Caki2 (cell line): ENCODE data around the gene OR5AU1. TPM values are rescaled to one million over a fixed set of nuclear protein-coding genes. Genes with fewer than 3 reads are reported as not detected.
A peak's percentile ranks its signal among the peaks of the same experiment; 100 is the strongest.
"Not testable (repeated sequence)": the region's sequence is repeated elsewhere in the genome, so short reads cannot be mapped to it uniquely, and the experiment has no call there.

Experiments used
- DNase-seq: peaks from one replicate; pipeline ENCODE4 v3.0.0-alpha.2; 2015; ENCODE audit warnings: low read depth
- in situ Hi-C: cut with HindIII; loops from 2 replicates; pipeline ENCODE4 v1.10.0; 2016; ENCODE audit warnings: low sequenced_read_pairs, low pct_unique_long_range_greater_than_20kb, mixed read lengths
- total RNA-seq: library from RNA; depleted of rRNA; stranded (reverse); fragments of >200 nt; shearing (Covaris generic); gene quantifications from 2 replicates; pipeline ENCODE4 v1.2.3, GENCODE V29; 2014; ENCODE audit warnings: low replicate concordance

Gene OR5AU1
- total RNA-seq, 1 experiment from 2014 or later = not detected

DNA sequence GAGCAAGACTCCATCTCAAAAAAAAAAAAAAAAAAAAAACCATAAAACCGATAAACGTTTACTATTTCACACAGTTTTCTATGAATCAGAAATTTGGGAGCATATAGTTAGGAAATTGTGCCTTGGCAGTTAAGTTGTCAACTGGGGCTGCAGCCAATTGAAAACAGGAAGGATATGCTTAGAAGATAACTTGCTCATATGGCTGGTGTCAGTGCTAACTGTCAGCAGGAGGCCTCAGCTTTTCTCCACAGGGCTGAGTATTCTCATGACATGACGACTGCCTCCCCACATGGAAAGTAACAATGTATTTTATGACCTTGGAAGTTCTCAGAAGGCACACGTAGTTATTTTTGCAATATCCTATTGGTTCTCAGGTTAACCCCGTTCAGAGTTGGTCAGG lies 29.6 kb upstream of the OR5AU1 start:
- in situ Hi-C loops = no loop called here
- DNase-seq = no peak

DNA sequence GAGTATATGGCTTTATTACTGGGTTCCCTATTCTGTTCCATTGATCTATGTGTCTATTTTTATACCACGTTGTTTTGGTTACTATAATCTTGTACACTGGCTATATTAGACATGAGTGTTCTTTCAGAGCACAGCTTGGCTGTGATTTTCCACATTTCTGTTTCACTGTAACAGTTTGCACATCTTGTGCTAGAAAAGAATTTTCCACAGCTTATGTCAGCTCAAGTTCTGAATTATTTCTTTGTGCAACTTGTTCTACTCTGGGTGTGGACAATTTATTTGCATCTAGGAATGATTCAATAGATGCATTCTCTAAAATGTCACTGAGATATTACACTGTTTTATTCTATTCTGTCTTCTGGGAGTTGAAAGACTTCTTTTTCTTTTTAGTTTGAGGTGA lies 28.4 kb upstream of the OR5AU1 start:
- in situ Hi-C loops = no loop called here
- no peak for DNase-seq

DNA sequence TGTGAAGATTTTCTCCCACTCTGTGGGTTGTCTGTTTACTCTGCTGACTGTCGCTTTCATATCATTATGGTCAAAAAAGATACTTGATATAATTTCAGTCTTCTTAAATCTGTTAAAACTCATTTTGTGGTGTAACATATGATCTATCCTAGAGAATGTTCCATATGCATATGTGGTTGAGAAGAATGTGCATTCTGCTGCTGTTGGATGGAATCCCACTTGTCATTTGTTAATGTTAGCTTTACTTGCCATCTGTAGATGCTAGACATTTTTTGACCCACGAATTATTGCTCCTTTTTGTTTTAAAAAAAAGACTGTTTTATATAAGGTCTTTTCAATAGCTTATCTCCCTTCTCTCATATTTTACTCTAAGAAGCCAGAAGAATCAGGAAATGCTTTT lies 26.3 kb upstream of the OR5AU1 start:
- in situ Hi-C loops = no loop called here
- no peak for DNase-seq

DNA sequence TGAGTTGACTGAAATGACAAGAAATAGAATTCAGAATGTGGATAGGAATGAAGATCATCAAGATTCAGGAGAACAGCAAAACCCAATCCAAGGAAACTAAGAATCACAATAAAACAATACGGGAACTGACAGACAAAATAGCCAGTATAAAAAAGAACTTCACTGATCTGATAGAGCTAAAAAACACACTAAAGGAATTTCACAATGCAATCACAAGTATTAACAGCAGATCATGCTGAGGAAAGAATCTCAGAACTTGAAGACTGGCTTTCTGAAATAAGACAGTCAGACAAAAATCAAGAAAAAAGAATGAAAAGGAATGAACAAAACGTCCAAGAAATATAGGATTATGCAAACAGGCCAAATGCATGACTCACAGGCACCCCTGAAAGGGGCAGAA lies 15.3 kb upstream of the OR5AU1 start:
- DNase-seq = no peak
- in situ Hi-C loops = no loop called here

DNA sequence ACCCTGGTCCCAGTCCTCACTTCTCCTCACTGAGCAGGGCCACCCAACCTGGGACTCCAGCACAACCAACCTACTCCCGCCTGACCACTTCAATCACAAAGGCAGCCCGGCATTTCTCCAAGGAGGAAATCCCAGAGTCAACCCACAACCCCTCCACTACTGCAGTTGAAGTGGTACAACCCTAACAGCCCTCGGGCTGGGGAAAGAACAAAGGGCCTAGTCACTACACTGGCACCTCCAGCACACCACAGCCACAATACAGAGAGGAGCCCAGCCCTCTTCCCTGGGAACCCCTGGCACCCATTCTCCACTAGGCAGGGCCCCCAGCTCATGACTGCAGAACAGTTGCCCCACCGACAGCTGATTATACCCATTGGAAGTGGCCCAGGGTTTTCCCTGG lies 13.7 kb upstream of the OR5AU1 start:
- in situ Hi-C loops = no loop called here
- no peak for DNase-seq

DNA sequence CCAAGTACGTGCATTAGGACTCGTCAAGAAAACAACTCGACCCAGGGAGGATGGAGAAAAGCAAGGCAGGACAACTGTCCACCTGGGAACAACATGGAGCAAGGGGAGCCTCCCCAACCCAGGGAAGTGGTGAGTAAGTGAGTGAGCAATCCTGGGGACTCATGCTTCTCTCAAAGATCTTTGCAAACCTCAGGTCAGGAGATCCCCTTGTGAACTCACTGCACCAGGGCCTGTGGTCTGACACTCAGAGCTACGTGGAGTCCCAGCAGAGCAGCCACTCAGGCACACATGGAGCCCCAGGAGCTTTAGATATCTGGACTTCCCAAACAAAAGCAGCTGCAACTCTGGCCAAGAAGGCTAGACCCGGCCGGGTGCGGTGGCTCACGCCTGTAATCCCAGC lies 12.2 kb upstream of the OR5AU1 start:
- in situ Hi-C loops = no loop called here
- no peak for DNase-seq

DNA sequence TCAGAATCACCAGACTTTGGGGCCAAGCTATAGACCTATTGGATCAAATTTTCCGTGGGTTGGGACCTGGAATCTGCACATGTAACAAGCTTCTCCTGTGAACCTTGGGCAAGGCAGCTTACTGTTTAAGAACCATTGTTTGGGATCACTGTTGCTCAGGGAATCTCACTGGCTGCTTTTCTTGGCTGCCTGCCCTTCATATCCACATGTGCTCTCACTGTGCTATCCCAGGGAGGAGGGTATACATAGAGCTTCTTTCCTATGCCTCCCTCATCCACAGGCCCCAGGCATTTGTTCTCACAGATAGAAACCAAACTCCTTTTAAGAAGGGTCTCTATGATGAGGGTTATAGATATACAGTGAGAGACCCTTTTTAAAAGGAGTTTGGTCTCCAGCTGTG lies 9.8 kb upstream of the OR5AU1 start:
- DNase-seq, in situ Hi-C loops: not testable (repeated sequence)

DNA sequence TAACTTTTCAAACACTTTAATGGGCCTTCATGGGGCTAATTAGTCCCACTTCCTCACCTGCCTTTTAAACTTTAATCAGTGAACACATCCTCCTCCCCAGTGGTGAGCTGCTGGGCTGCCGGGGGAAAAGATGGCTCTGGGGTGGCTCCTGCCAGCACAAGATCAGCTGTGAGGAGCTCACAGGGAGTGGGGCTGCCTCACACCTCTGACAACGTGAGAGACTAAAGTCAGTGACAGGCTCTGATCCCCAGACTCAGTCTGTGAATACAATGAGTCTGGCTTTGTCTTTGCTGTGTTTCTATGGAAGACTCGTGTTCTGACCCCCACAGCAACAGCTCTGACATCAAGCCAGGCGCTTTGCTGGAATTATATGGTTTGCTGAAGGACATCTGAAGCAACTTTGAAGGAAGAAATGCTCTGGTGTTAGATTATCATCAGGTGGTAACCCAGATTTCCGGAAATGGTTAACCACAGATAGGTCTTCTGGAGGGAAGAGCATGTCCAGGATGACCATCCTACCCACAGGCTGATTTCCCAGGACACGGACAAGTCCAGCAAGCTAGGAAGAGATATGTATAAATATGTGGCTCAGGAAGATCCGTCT lies 9.2 kb upstream of the OR5AU1 start:
- in situ Hi-C loops, DNase-seq: not testable (repeated sequence)

DNA sequence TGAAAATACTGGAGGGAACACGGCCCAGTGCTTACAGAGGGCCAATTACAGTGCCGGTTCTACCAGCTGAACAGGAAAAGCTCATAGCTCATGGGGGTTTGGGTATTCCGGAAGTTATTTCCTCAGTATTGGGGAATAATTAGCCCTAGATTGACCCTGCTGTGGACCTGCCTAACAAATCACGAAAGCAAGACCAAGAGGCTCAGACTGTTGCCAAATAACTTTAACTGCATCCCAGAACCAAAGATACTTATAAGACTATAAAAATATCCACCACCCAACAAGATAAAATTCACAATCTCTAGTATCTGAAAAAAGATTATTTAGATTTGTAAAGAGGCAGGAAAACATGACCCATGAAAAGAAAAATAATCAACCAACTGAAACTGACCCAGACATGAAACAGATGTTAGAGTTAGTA lies 8.0 kb upstream of the OR5AU1 start:
- in situ Hi-C loops = no loop called here
- DNase-seq = no peak

DNA sequence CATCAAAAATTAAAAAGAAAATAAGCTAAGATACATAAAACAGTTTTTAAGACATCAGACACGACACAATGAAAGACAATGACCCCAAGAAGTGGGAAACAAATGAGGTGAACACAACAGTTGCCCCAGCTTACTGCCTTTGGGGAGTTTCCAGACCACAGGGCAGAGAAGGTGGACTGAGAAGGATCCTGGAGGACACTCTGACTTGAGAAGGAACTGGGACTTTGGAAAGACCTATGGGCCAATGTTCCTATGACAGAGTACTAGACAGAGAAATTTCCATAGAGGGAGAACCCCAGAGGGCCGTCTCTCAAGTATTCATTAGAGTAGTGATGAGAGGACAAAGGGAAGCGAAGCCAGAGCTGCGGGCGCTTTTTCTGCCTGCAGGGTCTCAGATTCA lies 6.2 kb upstream of the OR5AU1 start:
- in situ Hi-C loops = no loop called here
- DNase-seq = no peak

DNA sequence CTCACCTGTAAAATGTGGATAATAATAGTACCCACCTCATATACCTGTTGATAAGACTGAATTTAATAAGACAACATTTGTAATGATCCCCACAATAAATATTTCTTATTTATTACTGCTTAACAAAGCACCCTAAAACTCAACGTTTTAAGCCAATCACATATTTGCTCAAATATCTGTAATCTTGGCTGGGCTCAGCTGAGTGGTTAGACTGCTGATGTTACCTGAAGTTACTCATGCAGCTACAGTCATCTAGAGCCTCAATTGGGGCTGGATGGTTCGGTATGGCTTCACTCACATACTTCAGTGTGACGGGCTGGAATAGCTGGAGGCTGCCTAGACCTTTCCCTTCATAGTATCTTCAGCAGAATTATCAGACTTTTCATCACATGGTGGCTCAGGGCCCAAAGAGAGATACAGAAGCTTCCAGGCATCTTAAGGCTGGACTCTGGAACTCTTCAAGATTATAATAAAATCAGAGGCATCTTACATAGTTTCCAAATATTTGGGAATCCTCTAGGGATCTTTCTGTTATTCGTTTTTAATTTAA lies 4.3 kb upstream of the OR5AU1 start:
- DNase-seq = no peak
- in situ Hi-C loops = no loop called here

DNA sequence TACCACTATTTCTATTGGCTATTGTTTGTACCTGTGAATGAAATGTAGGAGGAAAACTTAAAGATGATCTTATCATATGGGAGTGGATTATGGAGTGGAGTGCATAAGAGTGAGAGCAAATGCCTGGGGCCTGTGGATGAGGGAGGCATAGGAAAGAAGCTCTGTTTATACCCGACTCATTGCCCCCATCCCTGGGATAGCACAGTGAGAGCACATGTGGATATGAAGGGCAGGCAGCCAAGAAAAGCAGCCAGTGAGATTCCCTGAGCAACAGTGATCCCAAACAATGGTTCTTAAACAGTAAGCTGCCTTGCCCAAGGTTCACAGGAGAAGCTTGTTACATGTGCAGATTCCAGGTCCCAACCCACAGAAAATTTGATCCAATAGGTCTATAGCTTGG lies 2.3 kb upstream of the OR5AU1 start:
- in situ Hi-C loops = not testable (repeated sequence)

DNA sequence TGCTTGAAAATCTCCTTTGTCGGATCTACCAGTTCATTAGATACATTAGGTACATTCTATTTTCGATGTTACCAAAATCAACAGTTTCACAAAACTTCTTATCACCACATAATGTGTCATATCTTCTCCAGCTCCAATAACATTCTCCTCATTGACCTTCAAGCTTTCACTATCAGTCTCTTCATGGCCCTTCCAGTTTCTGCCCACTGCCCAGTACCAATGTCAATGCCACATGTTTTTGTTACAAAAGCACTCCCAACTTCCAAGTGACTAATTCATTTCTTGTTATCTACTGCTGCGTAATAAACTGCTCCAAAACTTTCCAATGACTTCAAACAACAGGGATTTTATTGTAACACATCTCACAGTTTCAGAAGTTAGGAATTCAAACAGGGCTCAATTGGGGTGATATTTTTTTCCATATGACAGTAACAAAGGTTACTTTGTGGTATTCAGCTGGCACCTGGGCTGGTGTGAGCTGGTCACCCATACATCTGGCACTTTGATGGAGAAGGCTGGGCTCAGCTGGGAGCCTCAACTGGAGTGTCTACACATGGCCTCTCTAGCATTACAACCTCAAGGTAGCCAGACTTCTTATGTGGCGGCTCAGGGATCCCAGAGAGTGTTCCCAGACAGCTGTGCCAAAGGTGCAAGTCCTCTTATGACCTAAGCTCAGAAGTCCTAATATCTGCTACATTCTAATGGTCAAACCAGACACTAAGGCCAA lies 6.1 kb downstream of the OR5AU1 start:
- in situ Hi-C loops = no loop called here
- no peak for DNase-seq

More for the DNA sequence above, 2.3 kb upstream of the OR5AU1 start:
- DNase-seq = peak; percentile 65

DNA sequence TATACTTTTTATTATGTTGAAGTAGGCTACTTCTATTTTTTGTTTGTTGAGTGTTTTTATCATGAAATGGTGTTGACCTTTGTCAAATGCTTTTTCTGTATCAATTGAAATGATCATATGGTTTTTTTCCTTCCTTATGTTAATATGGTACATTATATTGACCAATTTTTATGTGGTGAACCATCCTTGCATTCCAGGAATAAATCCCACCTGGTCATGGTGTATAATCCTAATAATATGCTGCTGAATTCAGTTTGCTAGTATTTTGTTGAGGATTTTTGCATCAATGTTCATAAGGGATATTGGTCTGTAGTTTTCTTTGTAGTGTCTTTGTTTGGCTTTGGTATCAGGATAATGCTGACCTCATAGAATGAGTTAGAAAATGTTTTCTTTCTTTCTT lies 10.4 kb downstream of the OR5AU1 start:
- in situ Hi-C loops = no loop called here

DNA sequence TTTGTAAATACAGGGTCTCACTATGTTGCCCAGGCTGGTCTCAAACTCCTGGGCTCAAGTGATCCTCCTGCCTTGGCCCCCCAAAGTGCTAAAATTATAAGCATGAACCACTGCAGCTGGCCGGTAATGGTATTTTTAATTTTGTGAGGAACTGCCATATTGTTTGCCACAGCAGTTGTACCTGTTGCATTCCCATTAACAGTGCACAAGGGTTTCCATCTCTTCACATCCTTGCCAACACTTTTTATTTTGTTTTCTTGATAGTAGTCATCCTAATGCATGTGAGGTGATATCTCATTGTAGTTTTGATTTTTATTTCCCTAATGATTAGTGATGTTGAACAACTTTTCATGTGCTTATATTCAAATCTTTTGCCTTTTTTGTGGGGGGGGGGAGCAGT lies 13.5 kb downstream of the OR5AU1 start:
- in situ Hi-C loops = no loop called here
- no peak for DNase-seq

More for the DNA sequence above, 10.4 kb downstream of the OR5AU1 start:
- DNase-seq = no peak

DNA sequence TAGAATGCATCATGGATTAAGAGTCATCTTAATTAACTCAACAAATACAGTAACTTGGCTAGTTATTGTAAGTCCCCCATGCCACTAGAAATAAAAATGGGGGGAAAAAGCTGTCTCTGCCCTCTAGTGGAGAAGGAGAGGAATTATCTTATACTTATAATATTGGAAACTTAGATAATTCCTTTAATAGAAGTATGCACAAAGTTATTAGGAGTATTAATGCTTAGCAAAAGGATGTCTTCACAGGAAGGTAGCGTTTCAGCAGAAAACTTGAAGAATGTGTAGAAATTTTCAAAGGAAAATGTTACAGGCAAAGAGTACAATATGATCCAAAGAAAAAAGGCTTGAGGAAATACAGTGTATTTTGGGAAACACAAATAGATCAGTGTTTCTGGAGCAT lies 19.8 kb downstream of the OR5AU1 start:
- no peak for DNase-seq
- in situ Hi-C loops = no loop called here

DNA sequence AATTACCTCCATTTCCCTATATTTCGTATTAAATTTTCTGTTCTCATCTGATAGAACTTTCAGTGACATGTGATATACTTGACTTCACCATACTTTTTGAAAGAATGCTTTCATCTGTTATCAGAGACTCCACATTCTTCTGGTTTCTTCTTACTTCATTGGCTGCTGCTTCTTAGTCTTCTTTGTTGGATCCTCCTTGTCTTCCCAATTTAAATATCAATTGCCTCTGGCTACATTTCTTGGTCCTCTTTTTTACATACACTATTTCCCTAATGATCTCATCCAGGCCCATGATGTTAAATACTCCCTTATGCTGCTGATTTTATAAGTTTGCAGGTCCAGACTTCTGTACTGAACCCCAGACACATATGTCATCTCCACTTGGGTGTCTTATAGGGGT lies 22.0 kb downstream of the OR5AU1 start:
- no peak for DNase-seq
- in situ Hi-C loops = no loop called here

DNA sequence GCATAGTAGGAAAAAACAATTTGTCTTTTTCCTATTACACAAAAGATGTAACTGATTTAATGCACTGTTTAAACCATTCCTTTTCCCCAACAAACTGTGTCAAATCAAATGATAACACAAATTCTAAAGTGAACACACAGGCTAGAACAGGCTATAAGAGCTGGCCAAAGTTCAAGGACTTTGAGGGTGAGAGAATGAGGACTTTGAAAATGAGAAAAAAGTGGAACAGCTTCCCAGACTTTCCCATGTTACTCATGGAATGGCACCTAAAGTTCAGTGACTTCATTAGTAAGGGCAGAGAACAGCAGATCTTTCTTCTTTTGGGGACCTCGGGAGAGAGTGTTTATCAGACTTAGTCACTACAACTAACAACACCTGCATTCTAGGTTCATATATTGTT lies 32.4 kb downstream of the OR5AU1 start:
- in situ Hi-C loops = no loop called here
- no peak for DNase-seq

DNA sequence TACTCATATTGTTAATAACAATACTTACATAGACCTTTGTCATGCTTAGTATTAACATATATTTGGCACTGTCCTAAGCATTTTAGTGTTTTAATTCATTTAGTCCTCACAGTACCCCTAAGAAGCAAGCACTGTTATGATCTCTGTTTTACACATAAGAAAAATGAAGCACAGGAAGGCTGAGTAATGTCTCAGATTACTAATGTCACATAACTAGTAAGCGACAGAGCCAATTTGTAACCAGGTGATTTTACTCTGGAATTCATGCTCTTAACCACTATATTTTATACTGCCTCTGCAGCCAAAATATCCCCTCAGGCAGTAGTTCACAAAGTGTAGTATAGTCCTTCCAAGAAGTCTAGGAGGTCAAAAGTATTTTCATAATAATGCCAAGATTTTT lies 34.7 kb downstream of the OR5AU1 start:
- DNase-seq = no peak
- in situ Hi-C loops = no loop called here

DNA sequence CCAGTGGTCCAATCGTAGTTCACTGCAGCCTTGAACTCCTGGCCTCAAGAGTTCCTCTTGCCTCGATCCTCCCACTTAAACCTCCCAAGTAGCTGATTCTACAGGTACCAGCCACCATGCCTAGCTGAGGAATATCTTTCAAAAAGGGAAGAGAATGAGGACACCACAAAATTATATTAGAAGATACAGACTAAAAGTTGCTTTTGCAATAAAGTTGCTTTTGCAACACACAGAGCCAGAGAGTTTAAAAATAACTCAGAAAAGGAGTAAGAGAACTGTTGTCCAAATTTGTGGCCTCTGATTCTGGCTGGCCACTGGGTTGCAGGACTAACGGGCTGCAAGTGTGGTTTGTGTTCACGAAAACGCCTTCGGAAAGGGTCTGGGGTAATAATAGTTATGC lies 35.2 kb downstream of the OR5AU1 start:
- DNase-seq = no peak
- in situ Hi-C loops = no loop called here
